ENCODE measurements around the gene GIT1.

GIT1 gene

DNA sequence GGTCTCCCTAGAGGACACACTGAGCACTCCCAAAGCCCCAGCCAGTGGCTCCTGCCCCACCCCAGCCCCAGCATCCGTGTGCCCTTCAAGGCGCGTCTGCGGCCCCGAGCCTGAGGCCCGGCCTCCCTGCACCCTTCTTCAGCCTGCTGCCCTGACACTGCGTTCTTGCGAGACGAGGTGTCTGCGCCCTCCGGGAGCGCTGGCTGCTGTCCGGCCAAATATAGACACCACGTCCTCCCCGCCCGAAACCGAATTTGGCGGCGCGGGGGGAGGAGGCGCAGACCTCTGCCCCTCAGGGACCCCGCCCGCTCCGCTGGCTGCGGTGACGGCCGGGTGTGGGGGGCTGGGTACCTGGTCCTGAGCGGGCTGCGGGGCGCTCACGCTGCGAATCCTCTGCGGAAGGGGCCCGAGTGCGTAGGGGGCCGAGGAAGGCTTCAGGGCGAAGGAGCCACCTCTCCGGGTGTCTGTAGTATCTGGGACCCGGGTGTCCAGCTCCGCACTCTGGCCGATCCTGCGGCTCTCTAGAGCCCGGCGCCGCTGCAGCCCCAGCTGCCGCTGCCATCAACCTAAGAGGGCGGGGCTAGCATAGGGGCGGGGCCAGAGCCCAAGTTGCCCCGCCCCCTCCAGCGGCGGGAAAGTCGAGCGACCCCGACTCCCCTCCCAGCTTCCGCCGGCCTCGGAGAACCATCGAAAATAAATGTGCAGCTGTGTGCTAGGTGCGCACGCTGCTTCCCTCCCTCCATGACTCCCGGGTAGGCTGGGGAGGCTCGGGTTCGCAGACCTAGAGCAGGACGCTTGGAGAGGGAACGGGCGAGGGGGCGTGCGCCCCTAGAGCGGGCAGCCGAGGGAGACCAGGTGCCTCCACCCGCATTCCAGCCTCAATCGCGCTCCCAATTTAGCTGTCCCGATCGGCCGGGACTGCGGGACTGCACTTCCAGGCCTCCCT lies 33.2 kb upstream of the GIT1 start, which contains the start of gene CORO6:
Gene CORO6 (minus strand): TSS at position 576 of the 946 bp plus-strand sequence. CDS start 1,491 bp downstream, outside the sequence.
- TF ChIP-seq TAF1 (IDR thresholded peaks at IDR 0.05; ENCODE audit: borderline replicate concordance, insufficient read depth, low read length) (0 out of 2 replicates have a peak, but pooled peaks have one; percentile 51), FOXP2 (optimal IDR thresholded peaks at IDR 0.05; ENCODE audit: borderline replicate concordance, extremely low read depth, extremely low read length, insufficient read depth) (peak; percentile 20), POLR2AphosphoS5 (IDR thresholded peaks at IDR 0.05; ENCODE audit: low read depth, low read length) (peak; percentile 68; the same call in 1 of the 2 replicates), SIN3A (IDR thresholded peaks at IDR 0.05; ENCODE audit: borderline replicate concordance, insufficient read depth, low read length) (no peak)
- TF ChIP-seq, protein P1, sequence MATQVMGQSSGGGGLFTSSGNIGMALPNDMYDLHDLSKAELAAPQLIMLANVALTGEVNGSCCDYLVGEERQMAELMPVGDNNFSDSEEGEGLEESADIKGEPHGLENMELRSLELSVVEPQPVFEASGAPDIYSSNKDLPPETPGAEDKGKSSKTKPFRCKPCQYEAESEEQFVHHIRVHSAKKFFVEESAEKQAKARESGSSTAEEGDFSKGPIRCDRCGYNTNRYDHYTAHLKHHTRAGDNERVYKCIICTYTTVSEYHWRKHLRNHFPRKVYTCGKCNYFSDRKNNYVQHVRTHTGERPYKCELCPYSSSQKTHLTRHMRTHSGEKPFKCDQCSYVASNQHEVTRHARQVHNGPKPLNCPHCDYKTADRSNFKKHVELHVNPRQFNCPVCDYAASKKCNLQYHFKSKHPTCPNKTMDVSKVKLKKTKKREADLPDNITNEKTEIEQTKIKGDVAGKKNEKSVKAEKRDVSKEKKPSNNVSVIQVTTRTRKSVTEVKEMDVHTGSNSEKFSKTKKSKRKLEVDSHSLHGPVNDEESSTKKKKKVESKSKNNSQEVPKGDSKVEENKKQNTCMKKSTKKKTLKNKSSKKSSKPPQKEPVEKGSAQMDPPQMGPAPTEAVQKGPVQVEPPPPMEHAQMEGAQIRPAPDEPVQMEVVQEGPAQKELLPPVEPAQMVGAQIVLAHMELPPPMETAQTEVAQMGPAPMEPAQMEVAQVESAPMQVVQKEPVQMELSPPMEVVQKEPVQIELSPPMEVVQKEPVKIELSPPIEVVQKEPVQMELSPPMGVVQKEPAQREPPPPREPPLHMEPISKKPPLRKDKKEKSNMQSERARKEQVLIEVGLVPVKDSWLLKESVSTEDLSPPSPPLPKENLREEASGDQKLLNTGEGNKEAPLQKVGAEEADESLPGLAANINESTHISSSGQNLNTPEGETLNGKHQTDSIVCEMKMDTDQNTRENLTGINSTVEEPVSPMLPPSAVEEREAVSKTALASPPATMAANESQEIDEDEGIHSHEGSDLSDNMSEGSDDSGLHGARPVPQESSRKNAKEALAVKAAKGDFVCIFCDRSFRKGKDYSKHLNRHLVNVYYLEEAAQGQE (IDR thresholded peaks at IDR 0.05; ENCODE audit: insufficient read depth in 1 of 2, low read depth in 2 of 2, low read length in 2 of 2) = 0 out of 4 replicates have a peak, but pooled peaks of 1 of the 2 experiments have one; percentile 19

DNA sequence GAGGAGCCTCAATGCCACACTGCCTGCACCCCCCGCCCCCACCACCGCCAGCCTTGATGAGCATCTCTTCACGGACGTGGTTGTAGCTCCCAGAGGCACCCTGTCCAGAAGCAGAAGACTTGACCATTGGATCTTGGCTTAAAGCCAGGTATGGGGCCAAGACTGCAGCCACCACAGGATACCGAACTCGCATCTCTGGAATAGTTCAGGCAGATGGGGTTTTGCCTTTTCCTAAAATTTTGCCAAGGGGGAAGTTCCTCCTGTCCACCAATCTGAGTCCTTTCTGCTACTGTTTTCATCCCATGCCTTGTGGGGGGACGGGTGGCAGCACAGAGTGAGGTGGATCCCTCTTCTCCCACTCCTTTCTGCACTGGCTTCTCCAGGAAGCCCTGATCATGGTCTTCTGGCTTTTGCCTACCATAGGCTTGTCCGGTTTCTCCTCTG lies 32.3 kb upstream of the GIT1 start:
- TF ChIP-seq FOXP2 (optimal IDR thresholded peaks at IDR 0.05; ENCODE audit: borderline replicate concordance, extremely low read depth, extremely low read length, insufficient read depth) (no peak), SIN3A (IDR thresholded peaks at IDR 0.05; ENCODE audit: borderline replicate concordance, insufficient read depth, low read length) (no peak), TAF1 (IDR thresholded peaks at IDR 0.05; ENCODE audit: borderline replicate concordance, insufficient read depth, low read length) (no peak), POLR2AphosphoS5 (IDR thresholded peaks at IDR 0.05; ENCODE audit: low read depth, low read length) (no peak)
- TF ChIP-seq, protein P1 (IDR thresholded peaks at IDR 0.05; ENCODE audit: insufficient read depth in 1 of 2, low read depth in 2 of 2, low read length in 2 of 2) = no peak

DNA sequence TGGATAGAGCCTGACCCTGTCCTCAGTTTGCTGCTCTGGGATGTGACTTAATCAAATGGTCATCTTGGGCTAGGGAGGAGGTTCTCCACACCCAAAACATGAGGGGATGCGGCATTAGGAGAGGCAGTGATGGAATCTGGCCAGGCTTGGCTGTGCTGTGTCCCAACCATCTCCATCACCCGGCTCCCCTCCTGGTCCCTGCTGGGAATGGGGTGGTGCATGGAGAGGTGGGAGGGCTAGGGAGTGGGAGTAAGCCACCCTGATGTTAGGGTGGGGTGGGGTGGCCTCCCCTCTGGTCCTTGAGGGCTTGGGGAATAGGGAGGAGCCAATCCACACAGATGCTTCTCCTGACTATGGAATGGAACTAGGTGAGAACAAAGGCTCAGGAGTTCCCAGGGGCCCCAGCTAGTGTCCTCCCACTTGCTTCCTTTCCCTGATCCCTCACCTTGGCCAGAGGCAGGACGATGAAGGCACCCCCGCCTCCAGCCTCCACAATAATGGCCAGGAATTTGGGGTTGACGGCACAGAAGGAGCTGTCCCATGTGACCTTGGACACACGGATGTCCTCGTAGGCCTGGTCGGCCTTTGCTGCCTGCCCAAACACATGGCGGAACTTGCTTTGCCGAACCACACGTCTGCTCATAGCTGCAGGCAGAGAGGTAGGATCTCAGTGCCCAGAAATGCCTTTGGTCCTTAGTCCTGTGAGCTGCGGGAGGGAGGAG lies 31.5 kb upstream of the GIT1 start:
- TF ChIP-seq POLR2AphosphoS5 (IDR thresholded peaks at IDR 0.05; ENCODE audit: low read depth, low read length) (no peak), FOXP2 (optimal IDR thresholded peaks at IDR 0.05; ENCODE audit: borderline replicate concordance, extremely low read depth, extremely low read length, insufficient read depth) (no peak), SIN3A (IDR thresholded peaks at IDR 0.05; ENCODE audit: borderline replicate concordance, insufficient read depth, low read length) (no peak), TAF1 (IDR thresholded peaks at IDR 0.05; ENCODE audit: borderline replicate concordance, insufficient read depth, low read length) (no peak)
- TF ChIP-seq, protein P1 (IDR thresholded peaks at IDR 0.05; ENCODE audit: insufficient read depth in 1 of 2, low read depth in 2 of 2, low read length in 2 of 2) = no peak

DNA sequence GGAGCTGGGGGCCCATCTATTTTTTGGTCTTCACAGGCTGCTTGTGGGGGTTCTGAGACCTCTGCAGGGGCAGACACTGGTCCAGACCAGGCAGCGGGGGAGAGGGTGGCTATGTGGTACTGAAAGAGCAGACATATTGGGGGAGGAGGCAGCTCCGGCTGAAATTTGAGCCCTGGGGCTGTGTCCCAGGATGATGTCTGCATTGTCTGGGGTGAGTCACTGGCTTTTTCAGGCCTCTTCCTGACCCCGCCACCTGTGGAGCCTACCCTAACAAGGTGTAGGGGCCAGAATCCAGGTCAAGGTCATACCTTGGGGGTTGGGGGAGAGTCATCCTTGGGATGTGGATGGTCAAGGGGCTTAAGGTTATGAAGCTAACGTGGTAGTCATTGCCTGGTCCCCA lies 30.8 kb upstream of the GIT1 start:
- TF ChIP-seq TAF1 (IDR thresholded peaks at IDR 0.05; ENCODE audit: borderline replicate concordance, insufficient read depth, low read length) (no peak), FOXP2 (optimal IDR thresholded peaks at IDR 0.05; ENCODE audit: borderline replicate concordance, extremely low read depth, extremely low read length, insufficient read depth) (no peak), SIN3A (IDR thresholded peaks at IDR 0.05; ENCODE audit: borderline replicate concordance, insufficient read depth, low read length) (no peak), POLR2AphosphoS5 (IDR thresholded peaks at IDR 0.05; ENCODE audit: low read depth, low read length) (no peak)
- TF ChIP-seq, protein P1 (IDR thresholded peaks at IDR 0.05; ENCODE audit: insufficient read depth in 1 of 2, low read depth in 2 of 2, low read length in 2 of 2) = no peak

Measured in PFSK-1 (cell line).